ENCODE data around the gene STAT3.
"Not testable (repeated sequence)": the region's sequence is repeated elsewhere in the genome, so short reads cannot be mapped to it uniquely, and the experiment has no call there.

GRCh38 chr17:42395601-42396000 is 7.4 kb upstream of the STAT3 start:
- not testable (repeated sequence) for TF ChIP-seq POLR2A, CTCF, POLR2AphosphoS5, EP300 (IDR thresholded peaks at IDR 0.05)
